GM12878 (cell line): ENCODE measurements around the gene SCNN1B. TPM values are rescaled to one million over a fixed set of nuclear protein-coding genes. Genes with fewer than 3 reads are reported as not detected.
"Not testable (repeated sequence)": the region's sequence is repeated elsewhere in the genome, so short reads cannot be mapped to it uniquely, and the experiment has no call there.

Source experiments
- ATAC-seq: fragments of 200-7000 bp; cut with Tn5 transposase; 3 replicates; pipeline ENCODE4 v1.9.1; 2020; ENCODE audit warnings: mild to moderate bottlenecking, moderate library complexity
- BruUV-seq: library from RNA; stranded (reverse); fragments of 400-500 nt; replicated peaks from 2 replicates; lab custom pipeline; 2021; lab: Mats Ljungman, UMichigan
- CTCF ChIA-PET: fragments of 300-600 bp; sonication (Branson Sonifier 250); formaldehyde crosslinking; extraction: SDS; loops from one replicate; lab custom pipeline; 2021; ENCODE audit warnings: inconsistent platforms; lab: Yijun Ruan, JAX
- POLR2A ChIA-PET: fragments of 350-600 bp; formaldehyde crosslinking; extraction: SDS; loops from one replicate; lab custom pipeline; 2021; ENCODE audit warnings: inconsistent platforms; lab: Charles Lee
- RAD21 ChIA-PET: fragments of 300-600 bp; sonication (Branson Sonifier 250); formaldehyde crosslinking; loops from one replicate; lab custom pipeline; 2023; ENCODE audit warnings: antibody characterized with exemption; ENCODE audit not compliant: unreplicated experiment; lab: Charles Lee
- SMC1A ChIA-PET: fragments of 300-600 bp; sonication (Branson Sonifier 250); formaldehyde crosslinking; loops from one replicate; lab custom pipeline; 2023; ENCODE audit not compliant: unreplicated experiment, uncharacterized antibody; lab: Charles Lee
- DNase-seq: peaks from one replicate; pipeline ENCODE4 v3.0.0-alpha.2; 2011; ENCODE audit warnings: low read depth, low spot score
- FAIRE-seq: peaks from 3 replicates; lab custom pipeline; 2011; peaks lifted over from hg19 to GRCh38; lab: Jason Lieb, UNC
- H2AFZ ChIP-seq: 2 replicates; pipeline ENCODE4 v1.6.0; 2011; ENCODE audit warnings: low read depth, low read length, control low read depth; ENCODE audit not compliant: control insufficient read depth
- H3K27ac ChIP-seq: 2 replicates; pipeline ENCODE4 v1.5.1; 2011; ENCODE audit warnings: control low read depth; ENCODE audit not compliant: control insufficient read depth, insufficient read depth
- H3K27me3 ChIP-seq, 2 experiments: replicated peaks in 1 of 2; 2 replicates each; pipeline versions ENCODE4 v1.6.0 to v1.6.1; 2011; ENCODE audit warnings: low read length in 1 of 2; ENCODE audit not compliant: control insufficient read depth in 2 of 2, insufficient read depth in 2 of 2
- H3K36me3 ChIP-seq, 2 experiments: 2 replicates each; pipeline ENCODE4 v1.5.1; 2011; ENCODE audit warnings: low read length in 1 of 2; ENCODE audit not compliant: control insufficient read depth in 2 of 2, insufficient read depth in 2 of 2
- H3K4me1 ChIP-seq: 2 replicates; pipeline ENCODE4 v1.6.1; 2011; ENCODE audit warnings: mild to moderate bottlenecking, low read length, moderate library complexity, mixed read lengths; ENCODE audit not compliant: control insufficient read depth, insufficient read depth
- H3K4me2 ChIP-seq: 2 replicates; pipeline ENCODE4 v1.6.0; 2011; ENCODE audit warnings: control low read depth; ENCODE audit not compliant: control insufficient read depth, insufficient read depth
- H3K4me3 ChIP-seq: fragments of 200-600 bp; sonication (generic); 2 replicates; pipeline ENCODE4 v1.5.1; 2016
- H3K79me2 ChIP-seq: 2 replicates; pipeline ENCODE4 v1.6.0; 2011; ENCODE audit warnings: low read length; ENCODE audit not compliant: control insufficient read depth, insufficient read depth
- H3K9ac ChIP-seq: 2 replicates; pipeline ENCODE4 v1.8.0; 2011; ENCODE audit warnings: low read length, control low read depth, mixed read lengths; ENCODE audit not compliant: control insufficient read depth, insufficient read depth
- H3K9me3 ChIP-seq: replicated peaks from 3 replicates; pipeline ENCODE4 v1.5.1; 2011; ENCODE audit warnings: mild to moderate bottlenecking, low read length; ENCODE audit not compliant: control insufficient read depth, insufficient read depth
- H4K20me1 ChIP-seq: 2 replicates; pipeline ENCODE4 v1.6.0; 2011; ENCODE audit not compliant: control insufficient read depth, insufficient read depth
- KAT2A ChIP-seq: conservative IDR thresholded peaks from 2 replicates; pipeline ENCODE4 v1.6.1; 2011; ENCODE audit warnings: low read depth, low read length; ENCODE audit not compliant: control insufficient read depth
- MXI1 ChIP-seq: fragments of 150-350 bp; IDR thresholded peaks from 2 replicates; pipeline ENCODE4 v1.6.1; 2011; ENCODE audit warnings: low read depth, mild to moderate bottlenecking, inconsistent platforms, low read length, improper control_type of control experiment
- MYB ChIP-seq: fragments of 150-350 bp; IDR thresholded peaks from 2 replicates; pipeline ENCODE4 v1.6.1; 2014; ENCODE audit warnings: mild to moderate bottlenecking, low read depth, low read length, borderline replicate concordance
- NR2C2 ChIP-seq: IDR thresholded peaks from 2 replicates; pipeline ENCODE4 v1.6.1; 2011; ENCODE audit warnings: borderline replicate concordance, low read depth; ENCODE audit not compliant: control insufficient read depth, insufficient read length
- STAT1 ChIP-seq: fragments of 450-650 bp; conservative IDR thresholded peaks from 2 replicates; pipeline ENCODE4 v1.6.1; 2014; ENCODE audit warnings: antibody characterized with exemption, mild to moderate bottlenecking
- WGBS: methylation state at CpG from one replicate; pipeline ENCODE4 v1.1.6; 2016; ENCODE audit warnings: low lambda C conversion rate; ENCODE audit not compliant: insufficient replicate concordance, insufficient coverage; ENCODE audit errors: missing lambda C conversion rate; 5-methylcytosine and 5-hydroxymethylcytosine counted together
- in situ Hi-C: fragments of 300-500 bp; cut with MboI; formaldehyde crosslinking; loops from 9 replicates; pipeline ENCODE4 v1.14.3; 2018; ENCODE audit warnings: mixed read lengths
- intact Hi-C: fragments of 100-400 bp; cut with micrococcal nuclease; formaldehyde crosslinking; loops from one replicate; pipeline ENCODE4 v1.14.2; 2022; ENCODE audit not compliant: unreplicated experiment
- polyA plus RNA-seq, 11 experiments: library from polyadenylated mRNA; depleted of rRNA in 4 of 11; unstranded in 6 of 11; stranded (reverse) in 5 of 11; fragments of >200 nt; fragmentation: Nextera tagmentation in 4 of 11; fragmentation: Illumina TruSeq in 1 of 11; extraction: Ambion mirVana in 4 of 11; extraction: Trizol in 1 of 11; gene quantifications; 1 replicate in 1 of 11; 2 replicates in 10 of 11; pipeline versions ENCODE4 v1.2.1 to v1.2.3, GENCODE V29; 2011 to 2016; ENCODE audit warnings: inconsistent platforms in 2 of 11, missing spikeins in 2 of 11, low read depth in 1 of 11
- total RNA-seq, 4 experiments: library from RNA; depleted of rRNA in 3 of 4; stranded (reverse); fragments of >200 nt in 3 of 4; fragmentation: Illumina TruSeq in 1 of 4; extraction: Trizol in 1 of 4; gene quantifications; 2 replicates each; pipeline versions ENCODE4 v1.2.1 to v1.2.3, GENCODE V29; 2013 to 2021
- TF ChIP-seq, protein P1 (sequence below): fragments of 450-650 bp; IDR thresholded peaks from 2 replicates; pipeline ENCODE4 v1.6.1; 2018; ENCODE audit warnings: borderline replicate concordance, mild to moderate bottlenecking; ENCODE audit not compliant: partially characterized antibody

SCNN1B gene
- total and polyA plus RNA-seq, 10 of the 15 experiments (the other 5 are each of a cell fraction or from before 2014, with no cell fraction given), result 0.28 to 1.5 (median 0.64) TPM

DNA sequence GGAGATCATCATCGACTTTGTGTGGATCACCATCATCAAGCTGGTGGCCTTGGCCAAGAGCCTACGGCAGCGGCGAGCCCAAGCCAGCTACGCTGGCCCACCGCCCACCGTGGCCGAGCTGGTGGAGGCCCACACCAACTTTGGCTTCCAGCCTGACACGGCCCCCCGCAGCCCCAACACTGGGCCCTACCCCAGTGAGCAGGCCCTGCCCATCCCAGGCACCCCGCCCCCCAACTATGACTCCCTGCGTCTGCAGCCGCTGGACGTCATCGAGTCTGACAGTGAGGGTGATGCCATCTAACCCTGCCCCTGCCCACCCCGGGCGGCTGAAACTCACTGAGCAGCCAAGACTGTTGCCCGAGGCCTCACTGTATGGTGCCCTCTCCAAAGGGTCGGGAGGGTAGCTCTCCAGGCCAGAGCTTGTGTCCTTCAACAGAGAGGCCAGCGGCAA is 78.4 kb downstream of the SCNN1B start:
- Histone ChIP-seq H3K79me2 (no peaks in the 10 kb centered on the region), H2AFZ (no peak overlapping the region), H3K27ac (no peak overlapping the region), H4K20me1 (no peaks in the 10 kb centered on the region), H3K9ac (no peak overlapping the region), H3K4me2 (no peak overlapping the region), H3K9me3 (no peaks in the 10 kb centered on the region), H3K4me1 (no peaks in the 10 kb centered on the region), H3K27me3 (no peaks in the 10 kb centered on the region; a peak in 1 of 4 replicates), H3K4me3 (no peak overlapping the region), H3K36me3 (no peaks in the 10 kb centered on the region)
- BruUV-seq, result no TSS peak
- FAIRE-seq (no peak), DNase-seq (no peak), ATAC-seq (no peak)
- POLR2A ChIA-PET, result no interaction called here
- 68% methylated on average over 17 of the region's 20 CpGs for WGBS
- SMC1A ChIA-PET, result interaction anchor here (0.6 to 1.1 kb wide), 3 partner anchors 10 to 650 kb away, joined by 3 to 4 read pairs (median 3); no protein-coding TSS in a partner anchor
- RAD21 ChIA-PET, result interaction anchor here (1.0 kb wide), 1 partner anchor 53 kb away, joined by 3 read pairs; no protein-coding TSS in a partner anchor
- in situ Hi-C loops, result no loop called here
- CTCF ChIA-PET, result interaction anchor here (1.2 to 2.0 kb wide), 2 partner anchors 54 to 197 kb away, joined by 4 to 12 read pairs; no protein-coding TSS in a partner anchor
- TF ChIP-seq, protein P1, sequence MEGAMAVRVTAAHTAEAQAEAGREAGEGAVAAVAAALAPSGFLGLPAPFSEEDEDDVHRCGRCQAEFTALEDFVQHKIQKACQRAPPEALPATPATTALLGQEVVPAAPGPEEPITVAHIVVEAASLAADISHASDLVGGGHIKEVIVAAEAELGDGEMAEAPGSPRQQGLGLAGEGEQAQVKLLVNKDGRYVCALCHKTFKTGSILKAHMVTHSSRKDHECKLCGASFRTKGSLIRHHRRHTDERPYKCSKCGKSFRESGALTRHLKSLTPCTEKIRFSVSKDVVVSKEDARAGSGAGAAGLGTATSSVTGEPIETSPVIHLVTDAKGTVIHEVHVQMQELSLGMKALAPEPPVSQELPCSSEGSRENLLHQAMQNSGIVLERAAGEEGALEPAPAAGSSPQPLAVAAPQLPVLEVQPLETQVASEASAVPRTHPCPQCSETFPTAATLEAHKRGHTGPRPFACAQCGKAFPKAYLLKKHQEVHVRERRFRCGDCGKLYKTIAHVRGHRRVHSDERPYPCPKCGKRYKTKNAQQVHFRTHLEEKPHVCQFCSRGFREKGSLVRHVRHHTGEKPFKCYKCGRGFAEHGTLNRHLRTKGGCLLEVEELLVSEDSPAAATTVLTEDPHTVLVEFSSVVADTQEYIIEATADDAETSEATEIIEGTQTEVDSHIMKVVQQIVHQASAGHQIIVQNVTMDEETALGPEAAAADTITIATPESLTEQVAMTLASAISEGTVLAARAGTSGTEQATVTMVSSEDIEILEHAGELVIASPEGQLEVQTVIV, result no peak
- TF ChIP-seq KAT2A (no peak), MYB (no peak), STAT1 (no peak), MXI1 (no peak), NR2C2 (no peak)
- intact Hi-C loops, result no loop called here

DNA sequence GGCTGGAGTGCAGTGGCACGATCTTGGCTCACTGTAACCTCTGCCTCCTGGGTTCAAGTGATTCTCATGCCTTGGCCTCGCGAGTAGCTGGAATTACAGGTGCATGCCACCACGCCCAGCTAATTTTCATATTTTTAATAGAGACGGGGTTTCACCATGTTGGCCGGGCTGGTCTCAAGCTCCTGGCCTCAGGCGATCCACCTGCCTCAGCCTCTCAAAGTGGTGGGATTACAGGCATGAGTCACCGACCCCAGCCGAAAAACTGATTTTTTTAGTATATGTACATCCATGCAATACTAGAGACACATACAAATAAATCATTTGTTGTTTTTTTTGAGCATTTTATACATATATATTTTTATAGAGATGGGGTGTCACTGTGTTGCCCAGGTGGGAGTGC is 79.6 kb downstream of the SCNN1B start:
- H3K4me2 ChIP-seq, H3K27me3 ChIP-seq, intact Hi-C loops, RAD21 ChIA-PET, DNase-seq, H3K27ac ChIP-seq, BruUV-seq, H4K20me1 ChIP-seq, H3K4me3 ChIP-seq, FAIRE-seq, H3K4me1 ChIP-seq, POLR2A ChIA-PET, ATAC-seq, H3K9ac ChIP-seq, H3K36me3 ChIP-seq, in situ Hi-C loops, H2AFZ ChIP-seq, H3K9me3 ChIP-seq, H3K79me2 ChIP-seq: not testable (repeated sequence)
- 57% methylated on average over 9 of the region's 9 CpGs for WGBS
- SMC1A ChIA-PET, result interaction anchor here (1.2 to 1.8 kb wide), 3 partner anchors 8 to 79 kb away, joined by 3 to 7 read pairs (median 4); no protein-coding TSS in a partner anchor
- CTCF ChIA-PET, result interaction anchor here (1.0 to 2.5 kb wide), 2 partner anchors 13 to 53 kb away, joined by 3 to 13 read pairs; no protein-coding TSS in a partner anchor
